ENCODE measurements around the gene PPCS. TPM values are rescaled to one million over a fixed set of nuclear protein-coding genes. Genes with fewer than 3 reads are reported as not detected.
A peak's percentile ranks its signal among the peaks of the same experiment; 100 is the strongest.

Gene PPCS
- total RNA-seq, 3 donors from 2014 or later: 67.8 to 89.3 (median 77.0) TPM

DNA sequence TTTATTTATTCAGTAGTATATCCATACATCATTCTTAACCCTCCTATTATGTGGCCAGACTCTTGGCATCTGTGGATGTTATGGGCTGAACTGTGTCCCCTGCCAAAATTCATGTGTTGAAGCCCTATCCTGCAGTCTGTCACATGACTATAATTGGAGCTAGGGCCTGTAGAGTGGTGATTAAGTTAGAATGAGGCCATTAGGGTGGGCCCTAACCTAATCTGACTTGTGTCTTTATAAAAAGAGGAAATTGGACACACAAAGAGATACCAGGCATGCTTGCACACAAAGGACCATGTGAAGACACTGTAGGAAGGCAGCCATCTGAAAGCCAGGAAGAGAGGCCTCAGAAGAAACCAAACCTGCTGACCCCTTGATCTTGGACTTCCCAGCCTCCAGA is 7.1 kb upstream of the PPCS start:
- H3K36me3 ChIP-seq: no peaks in the 10 kb centered on the region
- intact Hi-C loops (cut with DNase I; ENCODE audit: low total_unique reads): no loop called here
- no peak for DNase-seq (ENCODE audit: low spot score in 2 of 2)
- no peaks in the 10 kb centered on the region for H3K9me3 ChIP-seq
- no peaks in the 10 kb centered on the region for H3K4me1 ChIP-seq
- H3K4me3 ChIP-seq: no peak overlapping the region
- no peak overlapping the region for H3K27ac ChIP-seq
- no peak for TF ChIP-seq POLR2AphosphoS5 (IDR thresholded peaks at IDR 0.05)
- TF ChIP-seq, protein P1, sequence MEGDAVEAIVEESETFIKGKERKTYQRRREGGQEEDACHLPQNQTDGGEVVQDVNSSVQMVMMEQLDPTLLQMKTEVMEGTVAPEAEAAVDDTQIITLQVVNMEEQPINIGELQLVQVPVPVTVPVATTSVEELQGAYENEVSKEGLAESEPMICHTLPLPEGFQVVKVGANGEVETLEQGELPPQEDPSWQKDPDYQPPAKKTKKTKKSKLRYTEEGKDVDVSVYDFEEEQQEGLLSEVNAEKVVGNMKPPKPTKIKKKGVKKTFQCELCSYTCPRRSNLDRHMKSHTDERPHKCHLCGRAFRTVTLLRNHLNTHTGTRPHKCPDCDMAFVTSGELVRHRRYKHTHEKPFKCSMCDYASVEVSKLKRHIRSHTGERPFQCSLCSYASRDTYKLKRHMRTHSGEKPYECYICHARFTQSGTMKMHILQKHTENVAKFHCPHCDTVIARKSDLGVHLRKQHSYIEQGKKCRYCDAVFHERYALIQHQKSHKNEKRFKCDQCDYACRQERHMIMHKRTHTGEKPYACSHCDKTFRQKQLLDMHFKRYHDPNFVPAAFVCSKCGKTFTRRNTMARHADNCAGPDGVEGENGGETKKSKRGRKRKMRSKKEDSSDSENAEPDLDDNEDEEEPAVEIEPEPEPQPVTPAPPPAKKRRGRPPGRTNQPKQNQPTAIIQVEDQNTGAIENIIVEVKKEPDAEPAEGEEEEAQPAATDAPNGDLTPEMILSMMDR (IDR thresholded peaks at IDR 0.05): no peak
- no peak for TF ChIP-seq POLR2A (IDR thresholded peaks at IDR 0.05)
- H3K27me3 ChIP-seq: no peaks in the 10 kb centered on the region

DNA sequence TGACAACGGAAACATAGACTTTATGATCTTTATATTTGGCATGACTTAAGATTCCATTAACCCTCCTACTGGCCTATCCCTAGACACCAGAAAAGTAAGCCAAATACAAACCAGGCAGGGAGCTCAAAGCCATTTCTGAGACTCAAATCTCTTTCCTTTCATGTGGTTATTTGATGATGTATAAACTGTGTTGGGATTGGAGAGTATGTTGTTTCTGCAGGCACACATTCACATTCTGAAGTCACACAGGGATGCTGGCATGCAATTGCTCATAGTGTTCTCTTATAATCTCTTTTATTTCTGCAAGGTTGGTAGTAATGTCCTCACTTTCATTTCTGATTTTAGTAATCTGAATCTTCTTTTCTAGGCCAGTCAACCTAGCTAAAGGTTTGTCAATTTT is 6.3 kb upstream of the PPCS start:
- intact Hi-C loops (cut with DNase I; ENCODE audit: low total_unique reads): no loop called here
- Histone ChIP-seq H3K4me3 (no peak overlapping the region), H3K27ac (no peak overlapping the region), H3K4me1 (no peaks in the 10 kb centered on the region), H3K27me3 (no peaks in the 10 kb centered on the region), H3K9me3 (no peaks in the 10 kb centered on the region), H3K36me3 (no peaks in the 10 kb centered on the region)
- no peak for DNase-seq (ENCODE audit: low spot score in 2 of 2)
- no peak for TF ChIP-seq POLR2AphosphoS5 (IDR thresholded peaks at IDR 0.05)
- TF ChIP-seq POLR2A (IDR thresholded peaks at IDR 0.05): no peak
- TF ChIP-seq, protein P1 (IDR thresholded peaks at IDR 0.05): no peak

DNA sequence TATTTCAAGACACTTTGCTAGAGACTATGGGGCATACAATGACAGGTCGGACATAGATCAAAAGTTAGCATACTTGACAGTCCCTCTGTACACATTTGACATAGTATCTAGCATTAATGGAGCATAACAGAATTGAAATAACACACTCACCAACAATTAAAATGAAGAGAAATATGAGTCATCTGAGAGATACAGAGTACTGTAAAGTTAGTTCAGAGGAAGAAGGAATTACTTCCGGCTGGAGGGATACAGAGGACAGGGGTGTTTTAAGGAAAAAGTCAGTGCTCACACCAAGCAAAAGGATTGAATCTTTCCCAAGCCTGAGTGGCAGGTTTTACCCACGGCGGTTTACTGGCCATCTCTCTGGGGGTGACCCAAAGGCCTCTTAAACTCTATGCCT is 3.0 kb upstream of the PPCS start:
- no peak overlapping the region for H3K27ac ChIP-seq
- no peak for TF ChIP-seq POLR2AphosphoS5 (IDR thresholded peaks at IDR 0.05)
- TF ChIP-seq POLR2A (IDR thresholded peaks at IDR 0.05): no peak
- TF ChIP-seq, protein P1 (IDR thresholded peaks at IDR 0.05): no peak
- H3K36me3 ChIP-seq: no peaks in the 10 kb centered on the region
- no peak overlapping the region for H3K4me3 ChIP-seq
- no peaks in the 10 kb centered on the region for H3K27me3 ChIP-seq
- H3K9me3 ChIP-seq: no peaks in the 10 kb centered on the region
- peaks cover 3 to 5% of the 10 kb centered on the region in 2 donors for H3K4me1 ChIP-seq
- DNase-seq (ENCODE audit: low spot score in 2 of 2): no peak
- intact Hi-C loops (cut with DNase I; ENCODE audit: low total_unique reads): no loop called here

DNA sequence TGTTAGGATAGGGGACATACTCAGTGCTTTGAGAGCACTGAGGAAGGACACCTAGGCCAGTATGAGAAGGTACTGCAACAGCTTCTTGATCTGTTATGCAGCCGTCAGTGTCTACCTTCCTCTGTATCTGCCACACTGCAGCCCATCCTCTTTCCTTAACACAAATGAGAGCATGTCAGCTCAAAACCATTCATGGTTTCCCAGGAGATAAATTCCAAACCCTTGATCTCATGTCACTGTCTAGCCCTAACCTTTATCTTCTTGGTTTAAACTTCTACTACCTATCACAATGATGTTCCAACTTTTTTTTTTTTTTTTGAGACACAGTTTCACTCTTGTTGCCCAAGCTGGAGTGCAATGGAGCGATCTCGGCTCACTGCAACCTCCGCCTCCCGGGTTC is 1.9 kb upstream of the PPCS start:
- TF ChIP-seq POLR2A (IDR thresholded peaks at IDR 0.05) (no peak), POLR2AphosphoS5 (IDR thresholded peaks at IDR 0.05) (no peak)
- TF ChIP-seq, protein P1 (IDR thresholded peaks at IDR 0.05): no peak
- no peaks in the 10 kb centered on the region for H3K27me3 ChIP-seq
- DNase-seq (ENCODE audit: low spot score in 2 of 2): no peak
- intact Hi-C loops (cut with DNase I; ENCODE audit: low total_unique reads): no loop called here
- H3K4me3 ChIP-seq: no peak overlapping the region
- H3K36me3 ChIP-seq: no peaks in the 10 kb centered on the region
- no peak overlapping the region for H3K27ac ChIP-seq
- peaks cover 3 to 5% of the 10 kb centered on the region in 2 donors for H3K4me1 ChIP-seq
- no peaks in the 10 kb centered on the region for H3K9me3 ChIP-seq

DNA sequence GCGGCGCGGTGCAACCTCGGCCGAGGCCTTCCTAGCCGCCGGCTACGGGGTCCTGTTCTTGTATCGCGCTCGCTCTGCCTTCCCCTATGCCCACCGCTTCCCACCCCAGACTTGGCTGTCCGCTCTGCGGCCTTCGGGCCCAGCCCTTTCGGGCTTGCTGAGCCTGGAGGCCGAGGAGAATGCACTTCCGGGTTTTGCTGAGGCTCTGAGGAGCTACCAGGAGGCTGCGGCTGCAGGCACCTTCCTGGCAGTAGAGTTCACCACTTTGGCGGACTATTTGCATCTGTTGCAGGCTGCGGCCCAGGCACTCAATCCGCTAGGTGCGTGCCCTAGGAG is 379 bp downstream of the PPCS start:
- no peaks in the 10 kb centered on the region for H3K9me3 ChIP-seq
- H3K36me3 ChIP-seq: no peaks in the 10 kb centered on the region
- peak overlapping the region; percentile 90 to 93 for H3K27ac ChIP-seq
- H3K4me3 ChIP-seq: peak overlapping the region; percentile 75 to 91 (median 90)
- H3K27me3 ChIP-seq: no peaks in the 10 kb centered on the region
- TF ChIP-seq, protein P1 (IDR thresholded peaks at IDR 0.05): no peak
- no peak for TF ChIP-seq POLR2AphosphoS5 (IDR thresholded peaks at IDR 0.05)
- no peak for TF ChIP-seq POLR2A (IDR thresholded peaks at IDR 0.05)
- intact Hi-C loops (cut with DNase I; ENCODE audit: low total_unique reads): no loop called here
- peak in 1 of 2 donors; percentile 24 for DNase-seq (ENCODE audit: low spot score in 2 of 2)
- H3K4me1 ChIP-seq: peaks cover 3 to 5% of the 10 kb centered on the region in 2 donors
